Measurements from ENCODE around the gene RTN3.

The RTN3 gene

DNA sequence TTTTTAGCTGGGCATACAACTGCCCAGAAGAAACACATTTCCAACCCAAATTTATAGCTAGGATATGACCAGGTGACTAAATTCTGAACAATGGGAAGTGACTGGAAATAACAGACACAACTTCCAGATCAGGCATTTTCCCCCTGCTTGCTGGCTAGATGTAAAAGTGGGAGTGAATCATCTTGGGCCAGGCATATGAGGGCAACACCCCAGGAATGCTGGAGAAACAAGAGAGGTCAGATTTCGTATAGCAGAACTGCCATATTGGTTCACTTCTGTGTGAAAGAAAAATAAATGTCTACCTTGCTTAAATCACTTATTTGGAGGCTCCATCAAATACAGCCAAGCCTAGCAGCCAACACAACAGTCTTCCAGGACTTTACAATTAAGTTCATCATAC lies 17.5 kb upstream of the RTN3 start:
- Histone ChIP-seq H3K79me1 (ENCODE audit: low read depth, low read length) (no peaks in the 10 kb centered on the region), H3K4ac (ENCODE audit: low read length) (no peak overlapping the region), H4K8ac (ENCODE audit: low read depth, low read length) (no peak overlapping the region), H2BK12ac (ENCODE audit: low read length) (no peak overlapping the region), H3K4me1 (ENCODE audit: control insufficient read depth in 2 of 2, insufficient read depth in 1 of 2, low read depth in 1 of 2, low read length in 2 of 2) (no peaks in the 10 kb centered on the region), H3K23ac (ENCODE audit: low read depth, low read length, poor library complexity) (no peak overlapping the region), H3K4me3 (ENCODE audit: low read length in 2 of 2) (no peak overlapping the region), H3K18ac (ENCODE audit: low read length) (no peak overlapping the region), H2AFZ (ENCODE audit: low read length) (no peak overlapping the region), H2AK5ac (ENCODE audit: low read depth, low read length) (no peak overlapping the region), H3K4me2 (ENCODE audit: insufficient read depth, low read length, poor library complexity, severe bottlenecking) (no peak overlapping the region), H2BK120ac (ENCODE audit: low read depth, low read length) (no peak overlapping the region), H3K36me3 (replicated peaks in 1 of 2; ENCODE audit: control insufficient read depth in 2 of 2, insufficient read depth in 2 of 2, low read length in 2 of 2) (no peaks in the 10 kb centered on the region), H3K14ac (ENCODE audit: low read length) (no peak overlapping the region), H3K9me3 (replicated peaks in 1 of 2; ENCODE audit: control insufficient read depth in 2 of 2, insufficient read depth in 1 of 2, low read depth in 1 of 2, low read length in 2 of 2) (no peaks in the 10 kb centered on the region), H3K27me3 (ENCODE audit: control insufficient read depth in 3 of 3, insufficient read depth in 3 of 3, low read depth in 1 of 3, low read length in 3 of 3) (no peaks in the 10 kb centered on the region), H3K27ac (replicated peaks; ENCODE audit: low read length) (no peak overlapping the region), H3K9ac (ENCODE audit: low read depth, low read length, poor library complexity) (no peak overlapping the region), H2BK5ac (ENCODE audit: low read length) (no peak overlapping the region), H4K91ac (ENCODE audit: low read depth, low read length, poor library complexity) (no peak overlapping the region), H2BK15ac (ENCODE audit: low read length) (no peak overlapping the region)
- no peak for DNase-seq (ENCODE audit: low spot score)
- WGBS, 2 donors (ENCODE audit: extremely low coverage in 2 of 2, insufficient read length in 2 of 2, insufficient replicate concordance in 1 of 2) = no CpG with 5 or more reads among the region's 1 CpG

- Histone ChIP-seq H3K36me3 (replicated peaks in 1 of 2; ENCODE audit: control insufficient read depth in 2 of 2, insufficient read depth in 2 of 2, low read length in 2 of 2) (no peaks in the 10 kb centered on the region), H3K27ac (replicated peaks; ENCODE audit: low read length) (no peak overlapping the region), H2BK12ac (ENCODE audit: low read length) (no peak overlapping the region), H3K4me1 (ENCODE audit: control insufficient read depth in 2 of 2, insufficient read depth in 1 of 2, low read depth in 1 of 2, low read length in 2 of 2) (no peaks in the 10 kb centered on the region), H3K18ac (ENCODE audit: low read length) (no peak overlapping the region), H3K4ac (ENCODE audit: low read length) (no peak overlapping the region), H3K79me1 (ENCODE audit: low read depth, low read length) (no peaks in the 10 kb centered on the region), H2AFZ (ENCODE audit: low read length) (no peak overlapping the region), H2BK5ac (ENCODE audit: low read length) (no peak overlapping the region), H3K23ac (ENCODE audit: low read depth, low read length, poor library complexity) (no peak overlapping the region), H4K91ac (ENCODE audit: low read depth, low read length, poor library complexity) (no peak overlapping the region), H3K9me3 (replicated peaks in 1 of 2; ENCODE audit: control insufficient read depth in 2 of 2, insufficient read depth in 1 of 2, low read depth in 1 of 2, low read length in 2 of 2) (peaks cover under 1 to 1% of the 10 kb centered on the region in 2 donors), H3K9ac (ENCODE audit: low read depth, low read length, poor library complexity) (no peak overlapping the region), H2BK15ac (ENCODE audit: low read length) (no peak overlapping the region), H3K4me2 (ENCODE audit: insufficient read depth, low read length, poor library complexity, severe bottlenecking) (no peak overlapping the region), H3K14ac (ENCODE audit: low read length) (no peak overlapping the region), H4K8ac (ENCODE audit: low read depth, low read length) (no peak overlapping the region), H2AK5ac (ENCODE audit: low read depth, low read length) (no peak overlapping the region), H3K4me3 (ENCODE audit: low read length in 2 of 2) (no peak overlapping the region), H3K27me3 (ENCODE audit: control insufficient read depth in 3 of 3, insufficient read depth in 3 of 3, low read depth in 1 of 3, low read length in 3 of 3) (peaks cover 0 to 18% (median 2%) of the 10 kb centered on the region in 3 experiments), H2BK120ac (ENCODE audit: low read depth, low read length) (no peak overlapping the region)
- no CpG with 5 or more reads among the region's 4 CpGs for WGBS, 2 donors (ENCODE audit: extremely low coverage in 2 of 2, insufficient read length in 2 of 2, insufficient replicate concordance in 1 of 2)
- no peak for DNase-seq (ENCODE audit: low spot score)
Measured at GRCh38 chr11:63666874-63667273, 14.4 kb upstream of the RTN3 start.

- Histone ChIP-seq H2BK5ac (ENCODE audit: low read length) (no peak overlapping the region), H3K27me3 (ENCODE audit: control insufficient read depth in 3 of 3, insufficient read depth in 3 of 3, low read depth in 1 of 3, low read length in 3 of 3) (peaks cover 0 to 24% (median 2%) of the 10 kb centered on the region in 3 experiments), H2AK5ac (ENCODE audit: low read depth, low read length) (no peak overlapping the region), H2BK120ac (ENCODE audit: low read depth, low read length) (no peak overlapping the region), H3K23ac (ENCODE audit: low read depth, low read length, poor library complexity) (no peak overlapping the region), H3K4me2 (ENCODE audit: insufficient read depth, low read length, poor library complexity, severe bottlenecking) (no peak overlapping the region), H3K4ac (ENCODE audit: low read length) (no peak overlapping the region), H2BK15ac (ENCODE audit: low read length) (no peak overlapping the region), H3K4me1 (ENCODE audit: control insufficient read depth in 2 of 2, insufficient read depth in 1 of 2, low read depth in 1 of 2, low read length in 2 of 2) (no peaks in the 10 kb centered on the region), H3K36me3 (replicated peaks in 1 of 2; ENCODE audit: control insufficient read depth in 2 of 2, insufficient read depth in 2 of 2, low read length in 2 of 2) (no peaks in the 10 kb centered on the region), H2AFZ (ENCODE audit: low read length) (no peak overlapping the region), H3K9ac (ENCODE audit: low read depth, low read length, poor library complexity) (no peak overlapping the region), H4K8ac (ENCODE audit: low read depth, low read length) (no peak overlapping the region), H2BK12ac (ENCODE audit: low read length) (no peak overlapping the region), H3K14ac (ENCODE audit: low read length) (no peak overlapping the region), H3K9me3 (replicated peaks in 1 of 2; ENCODE audit: control insufficient read depth in 2 of 2, insufficient read depth in 1 of 2, low read depth in 1 of 2, low read length in 2 of 2) (peaks cover 2 to 3% of the 10 kb centered on the region in 2 donors), H3K79me1 (ENCODE audit: low read depth, low read length) (no peaks in the 10 kb centered on the region), H3K4me3 (ENCODE audit: low read length in 2 of 2) (no peak overlapping the region), H3K27ac (replicated peaks; ENCODE audit: low read length) (no peak overlapping the region), H4K91ac (ENCODE audit: low read depth, low read length, poor library complexity) (no peak overlapping the region), H3K18ac (ENCODE audit: low read length) (no peak overlapping the region)
- WGBS, 2 donors (ENCODE audit: extremely low coverage in 2 of 2, insufficient read length in 2 of 2, insufficient replicate concordance in 1 of 2) = no CpG with 5 or more reads among the region's 3 CpGs
- DNase-seq (ENCODE audit: low spot score) = no peak
Measured at GRCh38 chr11:63667995-63668795, 13.1 kb upstream of the RTN3 start.

GRCh38 chr11:63670096-63670432 lies 11.2 kb upstream of the RTN3 start:
- Histone ChIP-seq H3K9ac (ENCODE audit: low read depth, low read length, poor library complexity) (no peak overlapping the region), H3K27ac (replicated peaks; ENCODE audit: low read length) (no peak overlapping the region), H3K4me1 (ENCODE audit: control insufficient read depth in 2 of 2, insufficient read depth in 1 of 2, low read depth in 1 of 2, low read length in 2 of 2) (no peaks in the 10 kb centered on the region), H3K36me3 (replicated peaks in 1 of 2; ENCODE audit: control insufficient read depth in 2 of 2, insufficient read depth in 2 of 2, low read length in 2 of 2) (no peaks in the 10 kb centered on the region), H3K79me1 (ENCODE audit: low read depth, low read length) (no peaks in the 10 kb centered on the region), H3K18ac (ENCODE audit: low read length) (no peak overlapping the region), H3K4me3 (ENCODE audit: low read length in 2 of 2) (peak overlapping the region in 1 of 2 donors; percentile 52), H3K27me3 (ENCODE audit: control insufficient read depth in 3 of 3, insufficient read depth in 3 of 3, low read depth in 1 of 3, low read length in 3 of 3) (peaks cover 0 to 29% (median 2%) of the 10 kb centered on the region in 3 experiments), H4K8ac (ENCODE audit: low read depth, low read length) (no peak overlapping the region), H2BK5ac (ENCODE audit: low read length) (no peak overlapping the region), H2AK5ac (ENCODE audit: low read depth, low read length) (no peak overlapping the region), H2BK15ac (ENCODE audit: low read length) (no peak overlapping the region), H3K23ac (ENCODE audit: low read depth, low read length, poor library complexity) (no peak overlapping the region), H2BK12ac (ENCODE audit: low read length) (no peak overlapping the region), H3K4ac (ENCODE audit: low read length) (no peak overlapping the region), H3K4me2 (ENCODE audit: insufficient read depth, low read length, poor library complexity, severe bottlenecking) (no peak overlapping the region), H2BK120ac (ENCODE audit: low read depth, low read length) (no peak overlapping the region), H3K14ac (ENCODE audit: low read length) (no peak overlapping the region), H2AFZ (ENCODE audit: low read length) (no peak overlapping the region), H4K91ac (ENCODE audit: low read depth, low read length, poor library complexity) (no peak overlapping the region), H3K9me3 (replicated peaks in 1 of 2; ENCODE audit: control insufficient read depth in 2 of 2, insufficient read depth in 1 of 2, low read depth in 1 of 2, low read length in 2 of 2) (peaks cover 2 to 3% of the 10 kb centered on the region in 2 donors)
- DNase-seq (ENCODE audit: low spot score) = no peak
- WGBS, 2 donors (ENCODE audit: extremely low coverage in 2 of 2, insufficient read length in 2 of 2, insufficient replicate concordance in 1 of 2) = no CpG with 5 or more reads among the region's 7 CpGs

Measured in neuronal stem cell (in vitro differentiated cells).